ENCODE data around the gene PLCH2.

GRCh38 chr1:2451741-2452140 is 24.3 kb upstream of the PLCH2 start:
- no peak for TF ChIP-seq EZH2 (IDR thresholded peaks at IDR 0.05; ENCODE audit: borderline replicate concordance, low read depth, low read length, severe bottlenecking)
- TF ChIP-seq, protein P1, sequence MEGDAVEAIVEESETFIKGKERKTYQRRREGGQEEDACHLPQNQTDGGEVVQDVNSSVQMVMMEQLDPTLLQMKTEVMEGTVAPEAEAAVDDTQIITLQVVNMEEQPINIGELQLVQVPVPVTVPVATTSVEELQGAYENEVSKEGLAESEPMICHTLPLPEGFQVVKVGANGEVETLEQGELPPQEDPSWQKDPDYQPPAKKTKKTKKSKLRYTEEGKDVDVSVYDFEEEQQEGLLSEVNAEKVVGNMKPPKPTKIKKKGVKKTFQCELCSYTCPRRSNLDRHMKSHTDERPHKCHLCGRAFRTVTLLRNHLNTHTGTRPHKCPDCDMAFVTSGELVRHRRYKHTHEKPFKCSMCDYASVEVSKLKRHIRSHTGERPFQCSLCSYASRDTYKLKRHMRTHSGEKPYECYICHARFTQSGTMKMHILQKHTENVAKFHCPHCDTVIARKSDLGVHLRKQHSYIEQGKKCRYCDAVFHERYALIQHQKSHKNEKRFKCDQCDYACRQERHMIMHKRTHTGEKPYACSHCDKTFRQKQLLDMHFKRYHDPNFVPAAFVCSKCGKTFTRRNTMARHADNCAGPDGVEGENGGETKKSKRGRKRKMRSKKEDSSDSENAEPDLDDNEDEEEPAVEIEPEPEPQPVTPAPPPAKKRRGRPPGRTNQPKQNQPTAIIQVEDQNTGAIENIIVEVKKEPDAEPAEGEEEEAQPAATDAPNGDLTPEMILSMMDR (IDR thresholded peaks at IDR 0.05; ENCODE audit: borderline replicate concordance, extremely low read depth, low read length, poor library complexity, severe bottlenecking): no peak

Measured in DND-41 (cell line).